Hematopoietic multipotent progenitor cell treated with erythropoietin and hydrocortisone succinate and interleukin-3 and kit ligand, for 6 days (in vitro differentiated cells): ENCODE results near the gene GPAM.
A peak's percentile ranks its signal among the peaks of the same experiment; 100 is the strongest.
"Not testable (repeated sequence)": the region's sequence is repeated elsewhere in the genome, so short reads cannot be mapped to it uniquely, and the experiment has no call there.

Experiments used
- DNase-seq: peaks from one replicate; pipeline ENCODE4 v3.0.0-alpha.2; 2015

GPAM gene

DNA sequence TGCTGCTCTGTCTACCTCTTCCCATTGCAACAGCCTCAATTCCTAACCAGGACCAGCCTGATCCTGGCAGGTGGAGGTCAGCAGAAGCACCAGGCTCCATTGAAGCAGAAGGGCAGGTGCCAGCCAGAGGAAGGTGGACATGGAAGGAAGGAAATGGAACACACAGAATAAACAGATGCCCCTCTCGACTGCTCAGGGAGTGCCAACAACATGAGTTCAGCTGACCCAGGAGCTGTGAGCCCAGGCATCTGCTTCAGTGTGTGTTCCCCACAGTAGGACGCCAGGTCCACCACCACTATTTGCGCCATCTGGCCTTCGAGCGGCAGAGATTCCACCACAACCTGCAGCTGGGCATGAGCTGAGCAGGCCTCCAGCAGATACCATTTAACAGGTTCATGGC is 56.7 kb downstream of the GPAM start:
- DNase-seq: no peak

DNA sequence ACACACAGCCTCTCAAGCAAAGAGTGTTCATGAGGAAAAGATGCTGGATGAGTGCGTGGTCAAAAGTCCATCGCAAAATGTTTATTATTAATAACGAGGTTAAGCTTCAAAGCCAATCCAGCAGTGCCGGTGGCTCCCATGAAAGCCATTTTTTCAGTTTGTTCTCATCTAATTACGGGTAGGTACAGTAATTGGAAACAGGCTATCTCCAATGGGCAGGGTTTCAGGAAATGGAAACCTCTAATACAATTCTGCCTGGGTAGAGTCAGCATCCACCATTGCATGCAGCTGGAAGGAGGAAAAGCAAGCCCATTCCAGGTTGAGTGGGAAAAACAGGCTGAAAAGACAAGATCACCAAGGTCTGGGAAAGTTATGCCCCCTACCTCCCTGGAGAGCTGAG is 57.4 kb downstream of the GPAM start:
- DNase-seq: no peak

DNA sequence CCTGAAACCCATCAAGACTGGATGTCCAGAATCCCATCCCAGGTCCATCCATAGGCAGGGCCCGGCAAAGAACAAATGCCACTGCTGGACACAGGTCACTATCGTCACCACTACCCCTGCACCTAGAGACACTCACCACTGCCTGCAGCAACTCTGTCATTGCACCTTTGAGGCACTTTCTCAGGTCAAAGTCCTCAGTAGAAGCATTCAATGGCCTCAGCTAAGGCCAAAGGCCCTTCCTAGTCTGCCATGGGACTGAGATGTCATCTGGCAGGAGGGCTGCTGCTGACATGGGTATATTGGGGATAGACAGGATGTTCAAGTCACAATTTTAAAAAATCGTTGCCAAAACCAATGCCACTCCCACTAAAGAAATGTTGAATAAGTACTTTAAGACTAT is 58.7 kb downstream of the GPAM start:
- no peak for DNase-seq

DNA sequence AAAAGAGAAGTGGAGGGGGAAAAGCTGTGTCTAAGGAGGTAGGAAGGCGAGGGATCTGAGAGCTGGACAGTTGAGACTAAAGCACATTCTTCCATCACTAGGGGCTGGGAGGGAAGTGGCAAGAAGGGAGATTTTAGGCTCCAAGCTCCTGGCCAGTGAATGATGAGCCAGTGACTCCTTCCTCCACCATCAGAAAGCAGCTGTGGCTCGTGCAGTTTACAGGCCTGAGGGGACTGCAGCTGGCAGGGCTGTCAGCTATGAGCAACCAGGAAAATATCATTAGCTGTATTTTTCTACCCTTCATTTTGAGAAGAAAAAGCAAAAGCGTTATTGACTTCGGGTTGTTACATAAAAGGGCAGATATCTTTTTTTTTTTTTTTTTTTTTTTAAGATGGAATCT is 60.7 kb downstream of the GPAM start:
- no peak for DNase-seq

DNA sequence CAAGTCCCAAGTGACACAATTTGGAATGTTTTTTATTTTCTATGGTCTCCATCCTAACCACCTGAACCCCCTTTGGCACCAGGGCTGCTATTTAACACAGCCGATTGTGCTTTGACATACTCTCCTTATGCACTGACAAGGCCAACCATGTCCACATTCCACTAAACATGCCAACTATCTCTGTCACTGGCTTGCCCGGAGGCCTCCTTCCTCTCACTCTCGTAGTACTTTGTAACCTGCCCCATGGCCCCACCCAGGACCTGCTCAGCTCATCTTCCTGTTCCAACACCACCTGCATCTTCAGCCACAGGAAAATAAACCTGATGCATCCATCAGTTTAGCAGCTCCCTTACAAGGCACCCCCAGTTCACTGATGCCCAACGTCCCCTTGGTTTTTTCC is 63.1 kb downstream of the GPAM start:
- DNase-seq: no peak

DNA sequence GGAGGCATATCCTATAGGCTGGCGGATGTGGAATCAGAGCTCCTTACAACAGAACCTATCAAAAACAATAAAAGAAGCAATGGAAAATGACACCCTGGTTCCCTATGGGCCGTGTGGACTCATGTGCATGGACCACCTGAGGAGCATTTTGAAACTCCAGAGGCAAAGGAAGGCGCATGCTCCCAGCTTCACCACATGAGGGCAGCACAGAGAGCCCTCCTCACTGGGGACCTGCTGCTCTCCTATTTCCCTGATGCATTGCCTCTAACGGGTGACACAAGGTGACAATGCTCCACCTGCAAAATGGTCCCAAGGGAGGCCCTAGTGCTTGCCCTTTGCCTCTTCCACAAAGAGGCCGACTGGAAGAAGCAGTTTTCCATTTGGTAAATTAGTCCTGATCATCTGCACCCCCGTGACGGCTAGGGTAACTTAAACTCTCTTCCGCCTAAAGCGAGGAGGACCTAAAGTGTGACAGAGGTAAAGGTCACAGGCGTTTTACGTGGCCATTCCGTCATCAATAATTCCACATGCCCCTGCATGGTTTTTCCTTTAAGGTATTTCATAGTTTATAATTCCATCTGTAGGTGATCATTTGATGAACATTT is 67.7 kb downstream of the GPAM start:
- DNase-seq: peak; percentile 73

DNA sequence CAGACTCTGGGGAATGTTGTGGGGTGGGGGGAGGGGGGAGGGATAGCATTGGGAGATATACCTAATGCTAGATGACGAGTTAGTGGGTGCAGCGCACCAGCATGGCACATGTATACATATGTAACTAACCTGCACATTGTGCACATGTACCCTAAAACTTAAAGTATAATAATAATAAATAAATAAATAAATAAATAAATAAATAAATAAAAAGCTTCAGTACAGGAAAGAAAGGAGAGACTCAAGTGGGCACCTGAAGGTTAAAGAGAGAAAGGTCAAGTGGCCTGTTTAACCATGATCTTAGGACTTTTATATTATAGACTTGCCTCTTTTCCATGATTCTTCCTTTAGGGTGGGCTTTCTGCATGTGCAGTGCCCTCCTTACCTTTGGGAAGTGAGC is 73.8 kb downstream of the GPAM start:
- not testable (repeated sequence) for DNase-seq
